Endothelial cell of umbilical vein (primary cell): ENCODE results near the gene MFRP. TPM values are rescaled to one million over a fixed set of nuclear protein-coding genes. Genes with fewer than 3 reads are reported as not detected.

Experiments used
- BruUV-seq: library from RNA; stranded (reverse); fragments of 400-500 nt; replicated peaks from 2 replicates; lab custom pipeline; 2021; lab: Mats Ljungman, UMichigan
- CTCF ChIA-PET: fragments of 300-600, 350-600 bp; sonication (Branson Sonifier 250); formaldehyde crosslinking; loops from one replicate; lab custom pipeline; 2021; ENCODE audit warnings: antibody characterized with exemption, inconsistent platforms; lab: Charles Lee
- POLR2A ChIA-PET: fragments of 300-600, 350-600 bp; sonication (Branson Sonifier 250); formaldehyde crosslinking; loops from one replicate; lab custom pipeline; 2021; ENCODE audit warnings: antibody characterized with exemption, inconsistent platforms; lab: Charles Lee
- DNase-seq: peaks from one replicate; pipeline ENCODE4 v3.0.0-alpha.2; 2011; ENCODE audit warnings: low read depth, low spot score
- FAIRE-seq: peaks from 2 replicates; lab custom pipeline; 2011; peaks lifted over from hg19 to GRCh38; lab: Jason Lieb, UNC
- H2AFZ ChIP-seq: 2 replicates; pipeline ENCODE4 v1.6.0; 2012; ENCODE audit warnings: low read depth, low read length, control low read depth, inconsistent platforms
- H3K27ac ChIP-seq: 2 replicates; pipeline ENCODE4 v1.5.1; 2011; ENCODE audit warnings: low read depth, mild to moderate bottlenecking, control low read depth, low read length, moderate library complexity; ENCODE audit not compliant: insufficient read depth
- H3K27me3 ChIP-seq, 2 experiments: 2 replicates each; pipeline versions ENCODE4 v1.6.0 to v1.6.1; 2011; ENCODE audit warnings: low read length in 2 of 2, mixed read lengths in 1 of 2; ENCODE audit not compliant: control insufficient read depth in 2 of 2, insufficient read depth in 2 of 2
- H3K36me3 ChIP-seq, 2 experiments: 2 replicates in 1 of 2; 3 replicates in 1 of 2; pipeline ENCODE4 v1.5.1; 2011; ENCODE audit warnings: low read length in 2 of 2, mild to moderate bottlenecking in 1 of 2, moderate library complexity in 1 of 2; ENCODE audit not compliant: control insufficient read depth in 2 of 2, insufficient read depth in 2 of 2; ENCODE audit errors: extremely low read depth in 1 of 2
- H3K4me1 ChIP-seq: 3 replicates; pipeline ENCODE4 v1.5.1; 2011; ENCODE audit warnings: mild to moderate bottlenecking, low read length; ENCODE audit not compliant: control insufficient read depth, insufficient read depth; ENCODE audit errors: extremely low read depth
- H3K4me2 ChIP-seq: 2 replicates; pipeline ENCODE4 v1.6.1; 2011; ENCODE audit warnings: low read length, control low read depth, mixed read lengths; ENCODE audit not compliant: insufficient read depth
- H3K4me3 ChIP-seq, 3 experiments: fragments of 200-600 bp in 1 of 3; sonication (generic), shearing (Covaris generic) in 1 of 3; replicated peaks in 1 of 3; 2 replicates each; pipeline ENCODE4 v1.5.1; 2011 to 2016; ENCODE audit warnings: control low read depth in 3 of 3, low read length in 3 of 3, mild to moderate bottlenecking in 2 of 3, inconsistent platforms in 1 of 3, low read depth in 1 of 3, moderate library complexity in 1 of 3; ENCODE audit not compliant: insufficient read depth in 1 of 3
- H3K79me2 ChIP-seq: 2 replicates; pipeline ENCODE4 v1.6.0; 2012; ENCODE audit warnings: low read length, inconsistent platforms; ENCODE audit not compliant: control insufficient read depth, insufficient read depth
- H3K9ac ChIP-seq: replicated peaks from 2 replicates; pipeline ENCODE3; 2011; ENCODE audit warnings: low read length, control low read depth; ENCODE audit not compliant: insufficient read depth; ENCODE audit errors: extremely low read depth
- H3K9me1 ChIP-seq: replicated peaks from 3 replicates; pipeline ENCODE4 v1.6.0; 2011; ENCODE audit warnings: mild to moderate bottlenecking, low read length; ENCODE audit not compliant: control insufficient read depth, insufficient read depth; ENCODE audit errors: extremely low read depth
- H3K9me3 ChIP-seq: replicated peaks from 2 replicates; pipeline ENCODE4 v1.5.1; 2012; ENCODE audit warnings: low read length, inconsistent platforms; ENCODE audit not compliant: control insufficient read depth, insufficient read depth
- H4K20me1 ChIP-seq: replicated peaks from 2 replicates; pipeline ENCODE3; 2011; ENCODE audit warnings: mild to moderate bottlenecking, low read length; ENCODE audit not compliant: control insufficient read depth, insufficient read depth; ENCODE audit errors: extremely low read depth
- CTCF ChIP-seq, 2 donors: IDR thresholded peaks; 1 replicate in 1 of 2; 2 replicates in 1 of 2; pipeline ENCODE4 v1.5.1; 2011; ENCODE audit warnings: low read length in 2 of 2, mild to moderate bottlenecking in 2 of 2, moderate library complexity in 2 of 2, control low read depth in 1 of 2, inconsistent platforms in 1 of 2, low read depth in 1 of 2; ENCODE audit not compliant: insufficient read depth in 1 of 2; ENCODE audit errors: extremely low read depth in 1 of 2
- EZH2 ChIP-seq: IDR thresholded peaks from 2 replicates; pipeline ENCODE4 v1.6.1; 2012; ENCODE audit warnings: borderline replicate concordance, low read depth, mild to moderate bottlenecking, moderate library complexity, low read length, inconsistent platforms; ENCODE audit not compliant: severe bottlenecking
- FOS ChIP-seq: IDR thresholded peaks from 2 replicates; pipeline ENCODE4 v1.6.1; 2011; ENCODE audit warnings: mild to moderate bottlenecking, low read length, moderate library complexity, borderline replicate concordance; ENCODE audit not compliant: insufficient read depth
- GATA2 ChIP-seq: IDR thresholded peaks from 2 replicates; pipeline ENCODE4 v1.7.0; 2011; ENCODE audit warnings: low read depth, mild to moderate bottlenecking, moderate library complexity, mixed read lengths, low read length; ENCODE audit not compliant: insufficient read length, insufficient read depth
- JUN ChIP-seq: IDR thresholded peaks from 2 replicates; pipeline ENCODE4 v1.6.1; 2011; ENCODE audit warnings: borderline replicate concordance, low read depth; ENCODE audit not compliant: insufficient read length, insufficient read depth
- MYC ChIP-seq: IDR thresholded peaks from one replicate; pipeline ENCODE4 v1.6.1; 2011; ENCODE audit warnings: mild to moderate bottlenecking, low read depth, low read length
- POLR2A ChIP-seq: IDR thresholded peaks from 2 replicates; pipeline ENCODE4 v1.6.1; 2012; ENCODE audit warnings: low read depth, mild to moderate bottlenecking, control low read depth, low read length
- POLR2AphosphoS5 ChIP-seq: IDR thresholded peaks from 2 replicates; pipeline ENCODE4 v1.6.1; 2012; ENCODE audit warnings: low read depth, mild to moderate bottlenecking, control low read depth, low read length, moderate library complexity; ENCODE audit not compliant: insufficient read depth
- dilution Hi-C: fragments of 300-500 bp; cut with MboI; formaldehyde crosslinking; loops from one replicate; pipeline ENCODE4 v1.15.0; 2019; ENCODE audit warnings: low sequenced_read_pairs; ENCODE audit not compliant: extremely low pct_ligation_motif_present
- intact Hi-C: fragments of 100-400 bp; cut with micrococcal nuclease; formaldehyde crosslinking; loops from one replicate; pipeline ENCODE4 v1.10.0; 2022
- polyA plus RNA-seq, 4 experiments: library from polyadenylated mRNA; depleted of rRNA in 3 of 4; stranded (reverse) in 3 of 4; unstranded in 1 of 4; fragments of >200 nt; gene quantifications; 2 replicates each; pipeline versions ENCODE4 v1.2.1 to v1.2.3, GENCODE V29; 2011 to 2012; ENCODE audit warnings: missing spikeins in 1 of 4
- total RNA-seq: library from RNA; stranded (reverse); gene quantifications from 2 replicates; pipeline ENCODE4 v1.2.3, GENCODE V29; 2021
- TF ChIP-seq, protein P1 (sequence below): IDR thresholded peaks from 2 replicates; pipeline ENCODE4 v1.6.1; 2011; ENCODE audit not compliant: insufficient read depth, insufficient read length

MFRP gene
- total and polyA plus RNA-seq, 2 donors (not counting 3 experiments of a cell fraction or from before 2014, with no cell fraction given) = 0.08 TPM; not detected in 1

DNA sequence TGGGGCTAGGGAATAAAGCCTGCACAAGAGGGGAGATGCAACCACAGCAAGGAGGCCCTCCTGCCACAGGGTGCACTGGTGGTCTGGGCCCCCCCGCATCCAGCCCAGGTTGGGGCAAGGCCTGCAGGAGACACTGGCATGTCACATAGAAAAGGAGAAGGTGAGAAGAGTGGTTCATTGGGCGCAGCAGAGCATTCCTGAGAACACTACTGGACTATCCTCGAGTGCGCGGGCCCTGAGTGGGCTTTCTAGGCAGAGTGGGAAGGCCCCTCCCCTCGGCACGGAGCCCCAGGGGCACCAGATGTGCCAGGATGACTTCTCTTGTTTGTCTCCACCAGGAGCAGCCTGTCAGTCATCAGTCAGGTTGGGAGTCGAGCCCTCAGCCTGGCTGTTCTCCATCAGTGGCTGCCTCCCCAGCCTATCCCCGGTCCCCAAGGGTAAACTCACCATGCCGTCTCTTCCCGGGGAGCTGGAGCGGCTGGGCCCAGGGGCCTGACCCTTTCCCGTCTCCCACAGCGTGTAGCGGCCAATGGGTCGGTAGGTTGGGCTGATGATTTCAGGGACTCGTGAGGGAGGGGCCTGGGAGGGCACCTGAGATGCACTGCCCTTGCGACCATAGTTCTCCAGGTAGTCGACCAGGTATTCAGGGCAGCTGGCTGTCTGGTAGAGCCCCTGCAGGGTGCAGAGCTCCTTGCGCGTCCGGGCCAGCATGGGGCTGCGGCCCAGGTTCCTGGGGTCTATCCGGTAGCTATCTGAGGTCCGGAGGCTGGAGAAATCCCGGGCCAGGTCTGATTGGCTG lies 26.0 kb upstream of the MFRP start:
- Histone ChIP-seq H3K79me2 (no peaks in the 10 kb centered on the region), H3K4me1 (no peaks in the 10 kb centered on the region), H4K20me1 (no peaks in the 10 kb centered on the region), H3K27me3 (no peaks in the 10 kb centered on the region), H3K27ac (no peak overlapping the region), H3K9me3 (no peaks in the 10 kb centered on the region), H2AFZ (no peak overlapping the region), H3K4me2 (no peak overlapping the region), H3K4me3 (no peak overlapping the region), H3K9ac (no peak overlapping the region), H3K36me3 (no peaks in the 10 kb centered on the region), H3K9me1 (no peaks in the 10 kb centered on the region)
- intact Hi-C loops = loop anchor here (5.0 kb wide), 1 partner anchor 165 kb away; the partner anchor contains the start of gene CBL
- dilution Hi-C loops = no loop called here
- FAIRE-seq (no peak), DNase-seq (no peak)
- no peak for TF ChIP-seq POLR2AphosphoS5
- no peak for TF ChIP-seq CTCF (IDR thresholded peaks at IDR 0.05; ENCODE audit: extremely low read depth in 1 of 2, insufficient read depth in 1 of 2, low read depth in 1 of 2, low read length in 2 of 2)
- TF ChIP-seq MYC = no peak
- TF ChIP-seq, protein P1, sequence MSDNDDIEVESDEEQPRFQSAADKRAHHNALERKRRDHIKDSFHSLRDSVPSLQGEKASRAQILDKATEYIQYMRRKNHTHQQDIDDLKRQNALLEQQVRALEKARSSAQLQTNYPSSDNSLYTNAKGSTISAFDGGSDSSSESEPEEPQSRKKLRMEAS = no peak
- TF ChIP-seq EZH2 = no peak
- TF ChIP-seq GATA2 = no peak
- no peak for TF ChIP-seq JUN
- TF ChIP-seq POLR2A = no peak
- TF ChIP-seq FOS = no peak
- ChIA-PET CTCF (interaction anchor here (1.0 to 11.7 kb wide), 9 partner anchors 8 to 102 kb away, joined by 3 to 154 read pairs (median 10); partner anchors contain the start of genes C1QTNF5 and USP2), POLR2A (interaction anchor here (1.0 kb wide), 1 partner anchor 31 kb away, joined by 12 read pairs; the partner anchor contains the start of gene C1QTNF5)
- BruUV-seq = no TSS peak
